ENCODE data around the gene CCT6A.
"Not testable (repeated sequence)": the region's sequence is repeated elsewhere in the genome, so short reads cannot be mapped to it uniquely, and the experiment has no call there.

The CCT6A gene

DNA sequence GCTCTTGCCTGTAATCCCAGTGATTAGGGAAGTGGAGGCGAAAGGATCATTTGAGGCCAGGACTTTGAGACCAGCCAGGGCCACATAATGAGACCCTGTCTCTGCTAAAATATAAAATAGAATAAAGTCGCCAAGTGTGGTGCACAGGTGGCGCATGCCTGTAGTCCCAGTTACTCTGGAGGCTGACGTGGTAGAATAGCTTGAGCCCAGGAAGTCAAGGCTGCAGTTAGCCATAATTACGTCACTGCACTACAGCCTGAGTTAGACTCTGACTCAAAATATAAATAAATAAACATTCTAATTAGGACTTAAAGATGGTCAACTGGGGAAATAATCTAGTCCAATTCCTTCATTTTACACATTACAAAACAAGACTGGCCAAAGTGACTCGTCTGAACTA, 53.9 kb downstream of the CCT6A start:
- DNase-seq, result no peak

GRCh38 chr7:56106108-56107073, 54.8 kb downstream of the CCT6A start, which contains the start of gene CHCHD2:
CHCHD2 (minus strand) TSS chr7:56106476; CDS start chr7:56106413, 63 bp downstream.
- peak; percentile 99 for DNase-seq

- DNase-seq, result no peak
Measured at GRCh38 chr7:56107954-56108258, 56.3 kb downstream of the CCT6A start.

DNA sequence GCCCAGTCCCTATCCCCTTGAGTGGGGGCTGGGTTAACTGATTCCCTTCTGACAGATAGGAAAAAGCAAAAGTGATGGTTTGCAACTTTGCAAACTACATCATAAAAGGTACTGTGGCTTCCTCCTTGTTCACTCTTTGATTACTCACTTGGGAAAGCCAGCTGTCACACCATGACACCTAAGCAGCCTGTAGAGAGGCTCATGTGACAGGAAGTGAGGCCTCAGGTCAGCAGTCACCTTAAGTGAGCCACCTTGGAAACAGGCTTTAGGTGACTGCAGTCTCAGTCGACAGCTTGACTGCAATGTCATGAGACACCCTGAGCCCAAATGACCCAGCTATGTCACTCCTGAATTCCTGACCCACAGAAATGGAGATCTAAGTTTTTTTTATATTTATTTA, 59.0 kb downstream of the CCT6A start:
- no peak for DNase-seq

DNA sequence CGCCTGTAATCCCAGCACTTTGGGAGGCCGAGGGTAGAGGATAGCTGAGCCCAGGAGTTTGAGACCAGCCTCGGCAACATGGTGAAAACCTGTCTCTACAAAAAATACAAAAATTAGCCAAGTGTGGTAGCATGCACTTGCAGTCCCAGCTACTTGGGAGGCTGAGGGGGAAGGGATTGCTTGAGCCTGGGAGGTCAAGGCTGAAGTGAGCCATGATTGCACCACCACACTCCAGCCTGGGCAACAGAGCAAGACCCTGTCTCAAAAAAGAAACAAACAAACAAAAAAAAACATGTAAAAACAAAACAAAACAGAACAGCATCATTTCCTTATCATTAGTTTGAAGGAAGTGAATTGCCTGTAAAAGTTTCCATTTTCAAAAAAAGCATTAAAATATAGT, 60.7 kb downstream of the CCT6A start:
- not testable (repeated sequence) for DNase-seq
